WTC11 (cell line): Measurements from ENCODE around the gene GNG13. TPM values are rescaled to one million over a fixed set of nuclear protein-coding genes. Genes with fewer than 3 reads are reported as not detected.
"Not testable (repeated sequence)": the region's sequence is repeated elsewhere in the genome, so short reads cannot be mapped to it uniquely, and the experiment has no call there.

Experiments used
- ATAC-seq: fragments of 200-7000 bp; cut with Tn5 transposase; 2 replicates; pipeline ENCODE4 v1.10.0; 2021; ENCODE audit warnings: mild to moderate bottlenecking, moderate library complexity
- CTCF ChIA-PET: fragments of 300-600 bp; sonication (Branson Sonifier 250); formaldehyde crosslinking; loops from one replicate; lab custom pipeline; 2021; ENCODE audit warnings: antibody characterized with exemption; lab: Charles Lee
- POLR2A ChIA-PET: fragments of 350-600 bp; sonication (Branson Sonifier 250); formaldehyde crosslinking; loops from one replicate; lab custom pipeline; 2021; ENCODE audit warnings: antibody characterized with exemption; lab: Charles Lee
- DNase-seq: peaks from one replicate; pipeline ENCODE4 v3.0.0; 2021; ENCODE audit warnings: low spot score
- H3K27ac Mint-ChIP-seq: 2 replicates; pipeline ENCODE4 v1.8.0; 2021; ENCODE audit warnings: mixed read lengths
- H3K27me3 Mint-ChIP-seq: 2 replicates; pipeline ENCODE4 v1.8.0; 2021; ENCODE audit warnings: low read depth, mild to moderate bottlenecking, moderate library complexity, mixed read lengths
- H3K36me3 Mint-ChIP-seq: 2 replicates; pipeline ENCODE4 v1.8.0; 2021; ENCODE audit warnings: mixed read lengths
- H3K4me1 Mint-ChIP-seq: 2 replicates; pipeline ENCODE4 v1.8.0; 2022; ENCODE audit warnings: mixed read lengths
- H3K4me3 Mint-ChIP-seq: 2 replicates; pipeline ENCODE4 v1.8.0; 2021; ENCODE audit warnings: mild to moderate bottlenecking, moderate library complexity, mixed read lengths
- H3K9me3 Mint-ChIP-seq: 2 replicates; pipeline ENCODE4 v1.8.0; 2021; ENCODE audit warnings: mixed read lengths
- AR ChIP-seq: fragments of 250-450 bp; sonication (Bioruptor Pico); IDR thresholded peaks from 2 replicates; pipeline ENCODE4 v1.9.0; 2021; ENCODE audit warnings: mild to moderate bottlenecking
- ATF6 ChIP-seq: sonication (generic); formaldehyde crosslinking; IDR thresholded peaks from 2 replicates; pipeline ENCODE4 v1.8.1; 2023; ENCODE audit warnings: mild to moderate bottlenecking, missing genetic modification reagents
- CREM ChIP-seq: sonication (generic); formaldehyde crosslinking; IDR thresholded peaks from 2 replicates; pipeline ENCODE4 v1.8.1; 2022; ENCODE audit warnings: mild to moderate bottlenecking, missing genetic modification reagents, moderate library complexity
- ERG ChIP-seq: fragments of 250-450 bp; sonication (Bioruptor Pico); IDR thresholded peaks from 2 replicates; pipeline ENCODE4 v1.8.0; 2021; ENCODE audit warnings: mild to moderate bottlenecking
- GRHL2 ChIP-seq: fragments of 250-450 bp; sonication (Bioruptor Pico); IDR thresholded peaks from 2 replicates; pipeline ENCODE4 v1.8.0; 2022; ENCODE audit warnings: mild to moderate bottlenecking, moderate library complexity; ENCODE audit not compliant: insufficient replicate concordance, severe bottlenecking
- HMGXB4 ChIP-seq: sonication (generic); formaldehyde crosslinking; IDR thresholded peaks from 2 replicates; pipeline ENCODE4 v1.8.1; 2023; ENCODE audit warnings: mild to moderate bottlenecking, moderate library complexity, missing genetic modification reagents
- MXD4 ChIP-seq: fragments of 250-450 bp; sonication (Bioruptor Pico); IDR thresholded peaks from 2 replicates; pipeline ENCODE4 v1.8.0; 2021; ENCODE audit warnings: mild to moderate bottlenecking, moderate library complexity, borderline replicate concordance
- STAT6 ChIP-seq: sonication (generic); formaldehyde crosslinking; conservative IDR thresholded peaks from 2 replicates; pipeline ENCODE4 v1.8.1; 2023; ENCODE audit warnings: mild to moderate bottlenecking, low read depth, missing genetic modification reagents, moderate library complexity
- ZMAT4 ChIP-seq: fragments of 250-450 bp; sonication (Bioruptor Pico); IDR thresholded peaks from 2 replicates; pipeline ENCODE4 v1.9.0; 2021; ENCODE audit warnings: mild to moderate bottlenecking
- ZNF219 ChIP-seq: sonication (generic); formaldehyde crosslinking; IDR thresholded peaks from 2 replicates; pipeline ENCODE4 v1.8.0; 2023; ENCODE audit warnings: missing genetic modification reagents, mild to moderate bottlenecking, borderline replicate concordance
- ZNF232 ChIP-seq: sonication (generic); formaldehyde crosslinking; IDR thresholded peaks from 2 replicates; pipeline ENCODE4 v1.8.0; 2022; ENCODE audit warnings: mild to moderate bottlenecking, missing genetic modification reagents
- total RNA-seq: library from RNA; stranded (reverse); gene quantifications from 3 replicates; pipeline ENCODE4 v1.2.3, GENCODE V29; 2021

Gene GNG13
- total RNA-seq, 1 experiment from 2014 or later: not detected

GRCh38 chr16:820748-821147 is 20.2 kb upstream of the GNG13 start:
- CTCF ChIA-PET: interaction anchor here (0.8 to 7.8 kb wide), 2 partner anchors 235 to 282 kb away, joined by 3 to 31 read pairs; no protein-coding TSS in a partner anchor
- H3K4me3 Mint-ChIP-seq: no peak overlapping the region

GRCh38 chr16:820044-820408 is 19.5 kb upstream of the GNG13 start:
- H3K4me1 Mint-ChIP-seq, H3K27me3 Mint-ChIP-seq, ATAC-seq, H3K27ac Mint-ChIP-seq, H3K4me3 Mint-ChIP-seq, POLR2A ChIA-PET, DNase-seq, H3K36me3 Mint-ChIP-seq, H3K9me3 Mint-ChIP-seq: not testable (repeated sequence)
- CTCF ChIA-PET: interaction anchor here (0.8 to 7.8 kb wide), 2 partner anchors 236 to 283 kb away, joined by 3 to 31 read pairs; no protein-coding TSS in a partner anchor

More at GRCh38 chr16:820748-821147, 20.2 kb upstream of the GNG13 start:
- TF ChIP-seq ZMAT4 (CRISPR knock-in tag): no peak
- TF ChIP-seq MXD4 (CRISPR knock-in tag): no peak
- no peak for TF ChIP-seq ERG (CRISPR knock-in tag)
- no peak for TF ChIP-seq STAT6 (CRISPR knock-in tag)
- no peak for TF ChIP-seq ZNF232 (CRISPR knock-in tag)
- TF ChIP-seq ATF6 (CRISPR knock-in tag): no peak
- no peak for TF ChIP-seq CREM
- no peak for TF ChIP-seq AR
- no peak for TF ChIP-seq GRHL2 (CRISPR knock-in tag)
- no peak for TF ChIP-seq HMGXB4 (CRISPR knock-in tag)
- TF ChIP-seq ZNF219 (CRISPR knock-in tag): no peak
- POLR2A ChIA-PET: no interaction called here
- no peaks in the 10 kb centered on the region; the same call in 1 of the 2 replicates for H3K27me3 Mint-ChIP-seq
- DNase-seq (no peak), ATAC-seq (no peak)
- no peaks in the 10 kb centered on the region for H3K36me3 Mint-ChIP-seq
- H3K27ac Mint-ChIP-seq: no peak overlapping the region; the same call in 1 of the 2 replicates
- peaks cover 4% of the 10 kb centered on the region for H3K4me1 Mint-ChIP-seq
- no peaks in the 10 kb centered on the region for H3K9me3 Mint-ChIP-seq
